Stimulated activated naive CD8-positive, alpha-beta T cell treated with anti-CD3 and anti-CD28 coated beads, Interleukin-15, Interleukin-2, amounts not matched to agents 100 ng/mL and 50 ng/mL, for 24 hours (primary cell): Measurements from ENCODE around the gene CBFA2T3.
"Not testable (repeated sequence)": the region's sequence is repeated elsewhere in the genome, so short reads cannot be mapped to it uniquely, and the experiment has no call there.

Experiments used
- H3K27ac Mint-ChIP-seq: one replicate; pipeline ENCODE4 v1.8.0; 2021; ENCODE audit warnings: mild to moderate bottlenecking, mixed read lengths
- H3K27me3 Mint-ChIP-seq: one replicate; pipeline ENCODE4 v1.8.0; 2021; ENCODE audit warnings: mixed read lengths
- H3K36me3 Mint-ChIP-seq: one replicate; pipeline ENCODE4 v1.8.0; 2021; ENCODE audit warnings: low read depth, mixed read lengths
- H3K4me1 Mint-ChIP-seq: one replicate; pipeline ENCODE4 v1.8.0; 2021; ENCODE audit warnings: low read depth, mixed read lengths
- H3K4me3 Mint-ChIP-seq: one replicate; pipeline ENCODE4 v1.8.0; 2021; ENCODE audit warnings: mild to moderate bottlenecking, mixed read lengths
- H3K9me3 Mint-ChIP-seq: one replicate; pipeline ENCODE4 v1.8.0; 2021; ENCODE audit warnings: mixed read lengths

CBFA2T3 gene

DNA sequence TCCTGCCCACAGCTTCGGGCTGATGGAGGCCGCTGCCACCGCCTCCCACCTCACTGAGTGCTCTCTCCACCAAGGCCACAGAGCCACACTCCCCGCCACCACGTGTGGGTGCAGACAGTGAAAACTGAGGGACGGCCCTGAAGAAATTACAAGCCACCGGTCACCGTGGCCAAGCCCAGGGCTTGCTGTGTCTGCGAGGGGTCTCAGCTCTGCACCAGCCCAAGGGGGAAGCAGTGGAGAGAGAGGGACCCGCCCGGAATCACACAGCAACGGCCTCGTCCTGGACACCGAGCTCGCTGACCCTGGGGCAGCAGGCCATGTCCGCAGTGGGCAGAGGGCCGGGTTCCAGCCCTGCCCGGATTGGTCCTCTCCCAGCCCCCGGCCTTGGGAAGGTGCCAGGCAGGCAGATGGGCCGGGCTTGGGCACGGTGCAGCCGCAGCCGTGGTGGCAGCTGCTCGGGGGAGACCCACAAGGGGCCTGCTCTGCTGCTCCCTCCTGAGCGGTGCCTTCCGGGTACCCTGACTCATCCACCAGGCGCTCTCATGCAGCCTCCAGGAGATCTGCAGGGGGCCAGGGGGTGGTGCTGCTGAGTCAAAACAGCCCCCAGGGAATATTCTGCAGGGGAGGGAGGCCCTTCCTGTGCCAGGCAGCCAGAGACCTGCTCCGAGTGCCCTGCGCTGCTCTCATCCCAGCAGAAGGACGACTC is 52.0 kb downstream of the CBFA2T3 start:
- Mint-ChIP-seq H3K9me3 (no peaks in the 10 kb centered on the region), H3K27ac (no peak overlapping the region), H3K4me3 (no peak overlapping the region), H3K4me1 (peaks cover 10% of the 10 kb centered on the region), H3K36me3 (no peaks in the 10 kb centered on the region), H3K27me3 (no peaks in the 10 kb centered on the region)

GRCh38 chr16:88923926-88924833 is 52.8 kb downstream of the CBFA2T3 start:
- Mint-ChIP-seq H3K27ac (no peak overlapping the region), H3K36me3 (no peaks in the 10 kb centered on the region), H3K9me3 (no peaks in the 10 kb centered on the region), H3K4me1 (peaks cover 10% of the 10 kb centered on the region), H3K4me3 (no peak overlapping the region), H3K27me3 (no peaks in the 10 kb centered on the region)

GRCh38 chr16:88923450-88923849 is 53.6 kb downstream of the CBFA2T3 start:
- no peaks in the 10 kb centered on the region for H3K27me3 Mint-ChIP-seq
- H3K36me3 Mint-ChIP-seq, result no peaks in the 10 kb centered on the region
- no peak overlapping the region for H3K4me3 Mint-ChIP-seq
- peaks cover 10% of the 10 kb centered on the region for H3K4me1 Mint-ChIP-seq
- H3K27ac Mint-ChIP-seq, result no peak overlapping the region
- no peaks in the 10 kb centered on the region for H3K9me3 Mint-ChIP-seq

GRCh38 chr16:88922826-88923410 is 54.1 kb downstream of the CBFA2T3 start:
- H3K27ac Mint-ChIP-seq, result no peak overlapping the region
- H3K27me3 Mint-ChIP-seq, result no peaks in the 10 kb centered on the region
- H3K4me1 Mint-ChIP-seq, result peaks cover 10% of the 10 kb centered on the region
- no peak overlapping the region for H3K4me3 Mint-ChIP-seq
- H3K9me3 Mint-ChIP-seq, result no peaks in the 10 kb centered on the region
- no peaks in the 10 kb centered on the region for H3K36me3 Mint-ChIP-seq

- no peaks in the 10 kb centered on the region for H3K36me3 Mint-ChIP-seq
Measured at GRCh38 chr16:88922114-88922825, 54.7 kb downstream of the CBFA2T3 start.

GRCh38 chr16:88921591-88921990 is 55.4 kb downstream of the CBFA2T3 start:
- no peak overlapping the region for H3K27ac Mint-ChIP-seq
- no peaks in the 10 kb centered on the region for H3K36me3 Mint-ChIP-seq
- no peaks in the 10 kb centered on the region for H3K27me3 Mint-ChIP-seq
- no peak overlapping the region for H3K4me3 Mint-ChIP-seq
- H3K9me3 Mint-ChIP-seq, result no peaks in the 10 kb centered on the region
- peaks cover 10% of the 10 kb centered on the region for H3K4me1 Mint-ChIP-seq

More at GRCh38 chr16:88922114-88922825, 54.7 kb downstream of the CBFA2T3 start:
- H3K27ac Mint-ChIP-seq, result no peak overlapping the region
- H3K9me3 Mint-ChIP-seq, result no peaks in the 10 kb centered on the region
- H3K4me1 Mint-ChIP-seq, result peaks cover 10% of the 10 kb centered on the region
- H3K27me3 Mint-ChIP-seq, result no peaks in the 10 kb centered on the region
- H3K4me3 Mint-ChIP-seq, result no peak overlapping the region

DNA sequence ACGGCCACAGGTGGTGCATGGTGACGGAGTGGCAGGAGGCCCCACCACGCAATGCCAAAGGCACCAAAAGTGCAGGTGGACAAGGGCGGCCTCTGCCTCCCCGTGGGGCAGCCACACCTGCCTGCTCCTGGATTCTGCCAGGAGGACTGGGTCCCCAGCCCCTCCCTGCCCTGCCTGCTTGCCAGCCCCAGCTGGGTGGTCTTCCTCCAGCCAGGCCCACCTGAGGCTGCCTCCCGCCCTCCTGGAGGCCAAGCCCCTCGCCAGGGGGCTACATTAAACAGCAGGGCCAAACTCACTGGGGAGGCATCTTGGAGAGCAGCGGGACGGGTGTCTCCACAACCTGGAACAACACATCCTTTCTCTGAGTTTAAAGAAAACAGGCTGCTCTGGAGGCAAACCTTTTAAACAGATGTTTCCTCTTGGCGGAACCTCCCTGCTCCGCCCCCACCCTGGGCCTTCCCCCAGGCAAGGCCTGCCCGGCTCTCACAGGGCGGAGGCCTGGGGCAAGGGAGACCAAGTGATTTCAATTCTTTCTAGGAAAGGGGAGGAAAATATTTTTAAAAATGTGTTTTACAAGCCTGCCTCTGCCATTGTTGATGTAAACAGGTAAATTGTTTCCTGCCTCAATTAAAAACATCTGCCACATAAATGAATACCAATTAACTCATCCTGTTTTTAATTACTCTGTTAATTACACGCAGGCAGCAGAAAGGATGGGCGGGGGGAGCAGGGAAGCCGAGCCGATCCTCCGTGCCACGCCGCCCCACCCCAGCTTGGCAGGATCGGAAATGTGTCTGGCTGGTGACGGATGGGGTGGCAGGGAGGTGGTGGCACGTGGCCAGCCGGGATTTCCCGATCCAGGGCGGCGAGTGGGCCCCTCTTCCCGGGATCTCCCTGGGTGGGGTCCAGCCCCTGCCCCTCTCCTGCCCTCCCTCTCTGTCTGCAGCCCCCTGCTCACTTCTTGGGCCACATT is 56.1 kb downstream of the CBFA2T3 start:
- H3K27me3 Mint-ChIP-seq, result no peaks in the 10 kb centered on the region
- H3K4me3 Mint-ChIP-seq, result peak overlapping the region; percentile 8
- H3K4me1 Mint-ChIP-seq, result peaks cover 10% of the 10 kb centered on the region
- H3K27ac Mint-ChIP-seq, result peak overlapping the region; percentile 10
- H3K9me3 Mint-ChIP-seq, result no peaks in the 10 kb centered on the region
- no peaks in the 10 kb centered on the region for H3K36me3 Mint-ChIP-seq

- H3K4me3 Mint-ChIP-seq, result no peak overlapping the region
- H3K27ac Mint-ChIP-seq, result no peak overlapping the region
- H3K27me3 Mint-ChIP-seq, result no peaks in the 10 kb centered on the region
- H3K4me1 Mint-ChIP-seq, result peaks cover 10% of the 10 kb centered on the region
- H3K9me3 Mint-ChIP-seq, result no peaks in the 10 kb centered on the region
- H3K36me3 Mint-ChIP-seq, result no peaks in the 10 kb centered on the region
Measured at GRCh38 chr16:88919936-88920335, 57.1 kb downstream of the CBFA2T3 start.

DNA sequence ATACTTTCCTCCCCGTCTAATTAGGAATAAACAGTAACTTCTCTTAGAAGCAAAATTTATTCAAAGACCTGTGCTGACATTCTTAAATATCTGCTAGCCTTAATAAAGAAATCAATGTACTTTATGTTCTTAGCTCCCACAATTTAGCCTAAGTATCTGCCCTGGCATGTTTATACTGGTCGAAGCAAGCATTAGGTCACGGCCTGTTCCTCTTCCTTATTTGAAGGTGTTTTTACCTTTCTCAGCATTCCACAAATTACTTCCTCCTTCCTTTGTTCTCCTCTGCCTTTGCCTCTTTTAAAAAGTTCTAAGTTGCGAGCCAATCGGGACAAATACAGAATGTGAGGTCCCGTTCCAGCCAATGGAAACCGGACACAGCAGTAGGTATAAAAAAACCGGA is 58.1 kb downstream of the CBFA2T3 start:
- H3K27me3 Mint-ChIP-seq, H3K27ac Mint-ChIP-seq, H3K9me3 Mint-ChIP-seq, H3K36me3 Mint-ChIP-seq, H3K4me1 Mint-ChIP-seq, H3K4me3 Mint-ChIP-seq: not testable (repeated sequence)

- no peak overlapping the region for H3K27ac Mint-ChIP-seq
- no peaks in the 10 kb centered on the region for H3K27me3 Mint-ChIP-seq
- no peak overlapping the region for H3K4me3 Mint-ChIP-seq
- no peaks in the 10 kb centered on the region for H3K36me3 Mint-ChIP-seq
- H3K9me3 Mint-ChIP-seq, result no peaks in the 10 kb centered on the region
- H3K4me1 Mint-ChIP-seq, result peaks cover 10% of the 10 kb centered on the region
Measured at GRCh38 chr16:88917915-88918627, 58.9 kb downstream of the CBFA2T3 start.

GRCh38 chr16:88917146-88917914 is 59.7 kb downstream of the CBFA2T3 start:
- no peaks in the 10 kb centered on the region for H3K36me3 Mint-ChIP-seq
- H3K9me3 Mint-ChIP-seq, result no peaks in the 10 kb centered on the region
- no peaks in the 10 kb centered on the region for H3K27me3 Mint-ChIP-seq
- H3K27ac Mint-ChIP-seq, result no peak overlapping the region
- H3K4me3 Mint-ChIP-seq, result no peak overlapping the region
- peaks cover 10% of the 10 kb centered on the region for H3K4me1 Mint-ChIP-seq

DNA sequence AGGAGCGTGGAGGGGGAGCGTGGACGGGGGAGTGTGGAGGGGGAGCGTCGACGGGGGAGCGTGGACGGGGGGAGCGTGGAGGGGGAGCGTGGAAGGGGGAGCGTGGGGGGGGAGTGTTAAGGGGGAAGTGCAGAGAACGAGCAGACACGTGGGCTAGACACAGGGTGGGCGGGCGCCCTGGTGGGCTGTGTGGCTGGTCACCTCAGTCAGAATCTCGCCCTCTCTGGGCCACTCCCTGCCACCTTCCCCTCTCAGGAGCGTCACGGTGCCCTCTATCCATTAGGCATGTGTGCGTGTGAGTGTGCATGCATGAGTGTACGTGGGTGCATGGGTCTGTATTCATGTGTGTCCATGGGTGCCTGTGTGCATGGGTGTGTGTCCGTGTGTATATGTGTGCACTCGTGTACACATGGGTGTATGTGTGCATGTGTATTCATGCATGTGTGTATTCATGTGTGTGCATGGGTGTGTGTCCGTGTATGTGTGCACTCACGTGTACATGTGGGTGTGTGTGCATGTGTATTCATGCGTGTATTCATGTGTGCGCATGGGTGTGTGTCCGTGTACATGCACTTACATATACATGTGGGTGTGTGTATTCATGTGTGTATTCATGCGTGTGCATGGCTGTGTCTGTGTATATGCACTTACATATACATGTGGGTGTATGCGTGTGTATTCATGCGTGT is 61.2 kb downstream of the CBFA2T3 start:
- Mint-ChIP-seq H3K27me3 (no peaks in the 10 kb centered on the region), H3K4me1 (peaks cover under 1% of the 10 kb centered on the region), H3K27ac (no peak overlapping the region), H3K36me3 (no peaks in the 10 kb centered on the region), H3K9me3 (no peaks in the 10 kb centered on the region), H3K4me3 (no peak overlapping the region)
